ENCODE results near the gene RPRML.
"Not testable (repeated sequence)": the region's sequence is repeated elsewhere in the genome, so short reads cannot be mapped to it uniquely, and the experiment has no call there.

The RPRML gene

GRCh38 chr17:46979147-46979863, at the start of gene RPRML:
Gene RPRML (minus strand): TSS chr17:46979253. CDS start chr17:46979007, 246 bp downstream.
- in situ Hi-C loops (cut with MboI; ENCODE audit: low sequenced_read_pairs), result no loop called here

DNA sequence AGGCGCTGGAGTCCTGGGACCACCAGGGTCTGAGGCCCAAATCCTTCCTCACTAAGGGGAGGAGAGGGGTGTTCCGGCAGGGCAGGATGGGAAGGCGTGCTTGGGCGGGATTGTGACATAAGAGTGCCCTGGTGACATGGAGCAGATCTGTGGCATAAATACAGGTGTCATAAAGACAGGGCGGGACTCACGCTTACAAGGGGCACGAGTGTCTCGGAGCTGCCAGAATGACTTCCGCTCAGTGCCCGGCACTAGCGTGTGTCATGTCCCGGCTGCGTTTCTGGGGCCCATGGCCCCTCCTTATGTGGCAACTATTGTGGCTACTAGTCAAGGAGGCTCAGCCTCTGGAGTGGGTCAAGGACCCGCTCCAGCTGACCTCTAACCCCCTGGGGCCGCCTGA, 37.9 kb upstream of the RPRML start:
- in situ Hi-C loops (cut with MboI; ENCODE audit: low sequenced_read_pairs), result not testable (repeated sequence)

GRCh38 chr17:47013341-47013740, 34.3 kb upstream of the RPRML start:
- in situ Hi-C loops (cut with MboI; ENCODE audit: low sequenced_read_pairs), result no loop called here

GRCh38 chr17:47012457-47012856, 33.4 kb upstream of the RPRML start:
- in situ Hi-C loops (cut with MboI; ENCODE audit: low sequenced_read_pairs), result no loop called here

- in situ Hi-C loops (cut with MboI; ENCODE audit: low sequenced_read_pairs), result no loop called here
These were observed 30.9 kb upstream of the RPRML start for GRCh38 chr17:47009759-47010594.

DNA sequence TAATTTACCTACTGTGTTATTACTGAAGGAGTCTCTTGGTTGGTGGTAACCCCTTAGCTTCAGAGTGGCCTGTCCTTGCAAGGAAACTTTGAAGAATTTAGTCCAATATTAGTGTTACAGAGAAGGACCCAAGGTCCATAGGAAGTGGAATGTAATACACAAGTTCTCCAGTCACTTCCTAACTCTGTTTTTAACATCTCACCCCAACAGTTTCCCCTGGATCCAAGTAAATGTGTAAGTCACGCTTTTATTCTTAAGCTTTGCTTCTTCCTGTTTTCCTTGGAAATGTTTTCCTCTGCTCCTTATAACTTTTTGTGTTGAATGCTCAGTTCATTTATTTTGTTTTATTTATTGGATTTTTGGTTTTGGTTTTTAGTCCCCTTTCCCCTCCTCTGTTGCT, 25.9 kb upstream of the RPRML start:
- in situ Hi-C loops (cut with MboI; ENCODE audit: low sequenced_read_pairs), result no loop called here

DNA sequence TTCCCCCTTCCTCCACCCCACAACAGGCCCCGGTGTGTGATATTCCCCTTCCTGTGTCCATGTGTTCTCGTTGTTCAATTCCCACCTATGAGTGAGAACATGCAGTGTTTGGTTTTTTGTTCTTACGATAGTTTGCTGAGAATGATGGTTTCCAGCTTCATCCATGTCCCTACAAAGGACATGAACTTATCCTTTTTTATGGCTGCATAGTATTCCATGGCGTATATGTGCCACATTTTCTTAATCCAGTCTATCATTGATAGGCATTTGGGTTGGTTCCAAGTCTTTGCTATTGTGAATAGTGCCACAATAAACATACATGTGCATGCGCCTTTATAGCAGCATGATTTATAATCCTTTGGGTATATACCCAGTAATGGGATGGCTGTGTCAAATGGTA, 24.8 kb upstream of the RPRML start:
- in situ Hi-C loops (cut with MboI; ENCODE audit: low sequenced_read_pairs), result not testable (repeated sequence)

- in situ Hi-C loops (cut with MboI; ENCODE audit: low sequenced_read_pairs), result no loop called here
These were observed 17.0 kb upstream of the RPRML start for GRCh38 chr17:46995841-46996571.

GRCh38 chr17:46994993-46995392, 15.9 kb upstream of the RPRML start:
- in situ Hi-C loops (cut with MboI; ENCODE audit: low sequenced_read_pairs), result no loop called here

DNA sequence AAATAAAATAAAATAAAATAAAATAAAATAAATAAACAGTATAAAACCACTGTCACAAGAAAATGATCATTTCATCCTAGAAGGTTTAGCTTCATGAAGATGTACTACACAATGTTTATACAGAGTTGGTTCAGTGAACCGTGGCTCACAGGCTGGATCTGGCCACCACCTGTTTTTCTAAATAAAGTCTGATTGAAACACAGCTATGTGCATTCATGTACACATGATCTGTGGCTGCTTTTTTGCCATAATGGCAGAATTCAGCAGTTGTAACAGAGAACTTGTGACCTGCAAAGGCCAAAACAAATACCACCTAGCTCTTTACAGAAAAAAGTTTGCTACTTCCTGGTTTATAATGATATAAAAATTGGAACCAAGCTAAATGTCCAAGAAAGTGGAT, 12.6 kb upstream of the RPRML start:
- in situ Hi-C loops (cut with MboI; ENCODE audit: low sequenced_read_pairs), result no loop called here

- in situ Hi-C loops (cut with MboI; ENCODE audit: low sequenced_read_pairs), result no loop called here
These were observed 10.8 kb upstream of the RPRML start for GRCh38 chr17:46989637-46990431.

DNA sequence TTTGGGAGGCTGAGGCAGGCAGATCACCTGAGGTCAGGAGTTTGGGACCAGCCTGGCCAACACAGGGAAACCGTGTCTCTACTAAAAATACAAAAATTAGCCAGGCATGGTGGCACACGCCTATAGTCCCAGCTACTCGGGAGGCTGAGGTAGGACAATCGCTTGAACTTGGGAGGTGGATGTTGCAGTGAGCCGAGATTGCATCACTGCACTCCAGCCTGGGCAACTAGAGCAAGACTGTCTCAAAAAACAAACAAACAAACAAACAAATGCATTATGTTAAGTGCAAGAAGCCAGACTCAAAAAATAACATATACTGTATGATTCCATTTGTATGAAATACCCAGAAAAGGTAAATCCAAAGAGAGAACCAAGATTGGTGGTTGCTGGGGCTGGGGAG, 8.9 kb upstream of the RPRML start:
- in situ Hi-C loops (cut with MboI; ENCODE audit: low sequenced_read_pairs), result not testable (repeated sequence)

- in situ Hi-C loops (cut with MboI; ENCODE audit: low sequenced_read_pairs), result no loop called here
These were observed 7.3 kb upstream of the RPRML start for GRCh38 chr17:46986366-46986765.

GRCh38 chr17:46984892-46985291, 5.8 kb upstream of the RPRML start:
- in situ Hi-C loops (cut with MboI; ENCODE audit: low sequenced_read_pairs), result no loop called here

- in situ Hi-C loops (cut with MboI; ENCODE audit: low sequenced_read_pairs), result no loop called here
These were observed 5.3 kb upstream of the RPRML start for GRCh38 chr17:46984341-46984740.

- in situ Hi-C loops (cut with MboI; ENCODE audit: low sequenced_read_pairs), result no loop called here
These were observed 4.7 kb upstream of the RPRML start for GRCh38 chr17:46983782-46984181.

- in situ Hi-C loops (cut with MboI; ENCODE audit: low sequenced_read_pairs), result no loop called here
These were observed 3.5 kb upstream of the RPRML start for GRCh38 chr17:46982577-46982976.

GRCh38 chr17:46978489-46979146, 435 bp downstream of the RPRML start:
- in situ Hi-C loops (cut with MboI; ENCODE audit: low sequenced_read_pairs), result no loop called here

DNA sequence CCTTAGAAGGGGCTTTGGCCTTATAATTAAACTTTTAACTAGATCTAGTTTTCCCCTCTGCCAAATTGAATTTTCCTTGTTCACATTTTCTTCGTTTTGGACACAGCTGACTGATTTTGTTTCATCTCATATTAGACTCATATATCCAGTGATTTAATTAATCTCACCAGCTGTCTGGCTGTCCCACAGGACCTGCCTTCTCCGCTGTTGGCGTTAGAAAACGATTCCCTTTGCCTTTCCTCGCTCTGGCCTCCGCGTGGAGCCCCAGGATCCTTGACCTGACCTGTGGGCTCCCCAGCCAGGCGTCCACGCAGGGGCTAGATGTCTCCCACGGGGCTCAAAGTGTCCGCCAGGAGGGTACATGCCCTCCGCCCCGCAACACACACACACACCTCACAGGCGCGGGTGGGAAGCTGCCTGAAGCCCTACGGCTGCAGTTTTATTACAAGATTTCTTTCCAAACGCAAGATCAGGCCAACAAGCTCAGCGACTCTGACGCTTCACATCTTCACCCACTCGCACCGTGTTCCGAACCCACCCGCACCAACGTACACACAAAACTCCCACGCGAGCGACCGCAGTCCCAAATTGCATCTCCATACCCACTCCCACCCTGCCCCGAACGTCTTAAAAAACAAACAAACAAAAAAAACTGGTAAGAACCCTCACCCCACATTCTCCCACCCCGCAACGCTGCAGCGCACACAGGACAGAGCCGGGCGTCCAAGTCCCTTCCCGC, 1.1 kb downstream of the RPRML start:
- in situ Hi-C loops (cut with MboI; ENCODE audit: low sequenced_read_pairs), result no loop called here

- in situ Hi-C loops (cut with MboI; ENCODE audit: low sequenced_read_pairs), result no loop called here
These were observed 1.7 kb downstream of the RPRML start for GRCh38 chr17:46977348-46977747.
